Peyer's patch (tissue), 4 donors: ENCODE measurements around the gene SULF2. TPM values are rescaled to one million over a fixed set of nuclear protein-coding genes. Genes with fewer than 3 reads are reported as not detected.

Experiments
- DNase-seq, 3 donors: peaks; one replicate each; pipeline ENCODE4 v3.0.0-alpha.2; 2017 to 2019
- H3K27ac ChIP-seq, 4 donors: fragments of 200-600 bp; sonication (generic); one replicate each; pipeline ENCODE4 v1.5.1; 2016 to 2019
- H3K27me3 ChIP-seq, 2 donors: fragments of 200-600 bp; sonication (generic); one replicate each; pipeline ENCODE4 v1.5.1; 2019
- H3K36me3 ChIP-seq, 3 donors: fragments of 200-600 bp; sonication (generic); one replicate each; pipeline ENCODE4 v1.5.1; 2016 to 2019
- H3K4me1 ChIP-seq, 4 donors: fragments of 200-600 bp; sonication (generic); one replicate each; pipeline ENCODE4 v1.5.1; 2016 to 2019
- H3K4me3 ChIP-seq, 4 donors: fragments of 200-600 bp; sonication (generic); 1 replicate in 3 of 4; 2 replicates in 1 of 4; pipeline ENCODE4 v1.5.1; 2016 to 2019; ENCODE audit warnings: mild to moderate bottlenecking in 1 of 4
- H3K9me3 ChIP-seq, 4 donors: fragments of 200-600 bp; sonication (generic); one replicate each; pipeline ENCODE4 v1.5.1; 2016 to 2019; ENCODE audit warnings: mild to moderate bottlenecking in 1 of 4
- CTCF ChIP-seq, 6 experiments: fragments of 450-650 bp in 4 of 6; fragments of 200-600 bp in 2 of 6; sonication (generic) in 1 of 6; IDR thresholded peaks; one replicate each; pipeline ENCODE4 v1.5.1; 2017 to 2019; ENCODE audit warnings: antibody characterized with exemption in 6 of 6, mild to moderate bottlenecking in 3 of 6, moderate library complexity in 1 of 6
- POLR2A ChIP-seq, 2 donors: fragments of 450-650 bp; IDR thresholded peaks; one replicate each; pipeline ENCODE4 v1.5.1; 2017; ENCODE audit warnings: antibody characterized with exemption in 2 of 2, mild to moderate bottlenecking in 2 of 2, moderate library complexity in 2 of 2
- total RNA-seq, 4 donors: library from RNA; depleted of rRNA; stranded (reverse); fragments of >200 nt; gene quantifications; one replicate each; pipeline ENCODE4 v1.1.0, GENCODE V29; 2016

Gene SULF2
- total RNA-seq, 4 donors from 2014 or later, result 32.4 to 168 (median 52.5) TPM

GRCh38 chr20:47660602-47660905 lies 124.7 kb downstream of the SULF2 start:
- Histone ChIP-seq H3K27ac (no peak overlapping the region), H3K27me3 (no peaks in the 10 kb centered on the region), H3K4me1 (peaks cover 0 to 16% (median 0%) of the 10 kb centered on the region in 4 donors), H3K4me3 (no peak overlapping the region), H3K36me3 (peaks cover 0 to 40% (median 0%) of the 10 kb centered on the region in 3 donors), H3K9me3 (no peaks in the 10 kb centered on the region)
- no peak for TF ChIP-seq CTCF (IDR thresholded peaks at IDR 0.05)
- no peak for TF ChIP-seq POLR2A (IDR thresholded peaks at IDR 0.05)
- no peak for DNase-seq

GRCh38 chr20:47659904-47660601 lies 125.2 kb downstream of the SULF2 start:
- Histone ChIP-seq H3K4me3 (no peak overlapping the region), H3K9me3 (no peaks in the 10 kb centered on the region), H3K36me3 (peaks cover 0 to 39% (median 0%) of the 10 kb centered on the region in 3 donors), H3K4me1 (peaks cover 0 to 16% (median 0%) of the 10 kb centered on the region in 4 donors), H3K27me3 (no peaks in the 10 kb centered on the region), H3K27ac (peak overlapping the region in 1 of 4 donors; percentile 43)
- TF ChIP-seq POLR2A (IDR thresholded peaks at IDR 0.05), result no peak
- TF ChIP-seq CTCF (IDR thresholded peaks at IDR 0.05), result no peak
- DNase-seq, result no peak

- no peak overlapping the region for H3K4me3 ChIP-seq
- peaks cover 0 to 63% (median 0%) of the 10 kb centered on the region in 3 donors for H3K36me3 ChIP-seq
Observed at GRCh38 chr20:47656318-47656717, 129.0 kb downstream of the SULF2 start.

GRCh38 chr20:47655635-47656034 lies 129.6 kb downstream of the SULF2 start:
- no peak overlapping the region for H3K4me3 ChIP-seq
- TF ChIP-seq CTCF (IDR thresholded peaks at IDR 0.05) (no peak), POLR2A (IDR thresholded peaks at IDR 0.05) (no peak)
- H3K4me1 ChIP-seq, result peaks cover 0 to 9% (median 0%) of the 10 kb centered on the region in 4 donors
- no peak for DNase-seq
- H3K9me3 ChIP-seq, result no peaks in the 10 kb centered on the region
- H3K27ac ChIP-seq, result no peak overlapping the region
- H3K27me3 ChIP-seq, result no peaks in the 10 kb centered on the region
- H3K36me3 ChIP-seq, result peaks cover 0 to 64% (median 0%) of the 10 kb centered on the region in 3 donors

More at GRCh38 chr20:47656318-47656717, 129.0 kb downstream of the SULF2 start:
- DNase-seq, result no peak
- peaks cover 0 to 13% (median 0%) of the 10 kb centered on the region in 4 donors for H3K4me1 ChIP-seq
- no peaks in the 10 kb centered on the region for H3K9me3 ChIP-seq
- no peak overlapping the region for H3K27ac ChIP-seq
- H3K27me3 ChIP-seq, result no peaks in the 10 kb centered on the region
- TF ChIP-seq POLR2A (IDR thresholded peaks at IDR 0.05), result no peak
- no peak for TF ChIP-seq CTCF (IDR thresholded peaks at IDR 0.05)

- TF ChIP-seq POLR2A (IDR thresholded peaks at IDR 0.05) (no peak), CTCF (IDR thresholded peaks at IDR 0.05) (no peak)
- H3K36me3 ChIP-seq, result peaks cover 0 to 69% (median 0%) of the 10 kb centered on the region in 3 donors
- H3K9me3 ChIP-seq, result no peaks in the 10 kb centered on the region
- no peak overlapping the region for H3K27ac ChIP-seq
- no peak for DNase-seq
- no peaks in the 10 kb centered on the region for H3K4me1 ChIP-seq
- no peak overlapping the region for H3K4me3 ChIP-seq
- H3K27me3 ChIP-seq, result no peaks in the 10 kb centered on the region
Observed at GRCh38 chr20:47654370-47654769, 130.9 kb downstream of the SULF2 start.
